Vagina (tissue), 2 donors: Measurements from ENCODE around the gene TANGO6. TPM values are rescaled to one million over a fixed set of nuclear protein-coding genes. Genes with fewer than 3 reads are reported as not detected.

ENCODE experiments used
- DNase-seq, 2 donors: peaks; one replicate each; pipeline ENCODE4 v3.0.0-alpha.2; 2017; ENCODE audit errors: extremely low spot score in 2 of 2
- H3K27ac ChIP-seq: fragments of 200-600 bp; sonication (generic); one replicate; pipeline ENCODE4 v1.5.1; 2019
- H3K27me3 ChIP-seq: fragments of 200-600 bp; sonication (generic); one replicate; pipeline ENCODE4 v1.5.1; 2019
- H3K36me3 ChIP-seq, 2 donors: fragments of 200-600 bp; sonication (generic); one replicate each; pipeline ENCODE4 v1.5.1; 2017 to 2019
- H3K4me1 ChIP-seq: fragments of 200-600 bp; sonication (generic); one replicate; pipeline ENCODE4 v1.5.1; 2019
- H3K4me3 ChIP-seq, 2 donors: fragments of 200-600 bp; sonication (generic); 1 replicate in 1 of 2; 2 replicates in 1 of 2; pipeline ENCODE4 v1.5.1; 2016 to 2019
- H3K9me3 ChIP-seq: fragments of 200-600 bp; sonication (generic); one replicate; pipeline ENCODE4 v1.5.1; 2019
- CTCF ChIP-seq, 3 experiments: fragments of 450-650 bp in 2 of 3; fragments of 200-600 bp in 1 of 3; sonication (generic) in 1 of 3; IDR thresholded peaks; one replicate each; pipeline ENCODE4 v1.5.1; 2017 to 2019; ENCODE audit warnings: antibody characterized with exemption in 3 of 3, mild to moderate bottlenecking in 2 of 3, moderate library complexity in 2 of 3
- POLR2A ChIP-seq, 2 donors: fragments of 450-650 bp; IDR thresholded peaks; one replicate each; pipeline ENCODE4 v1.6.1; 2017; ENCODE audit warnings: antibody characterized with exemption in 2 of 2, mild to moderate bottlenecking in 2 of 2, moderate library complexity in 2 of 2
- POLR2AphosphoS5 ChIP-seq, 2 donors: sonication (generic); formaldehyde crosslinking; IDR thresholded peaks; one replicate each; pipeline ENCODE4 v1.9.0; 2017; ENCODE audit warnings: antibody characterized with exemption in 2 of 2, mild to moderate bottlenecking in 2 of 2, low read depth in 1 of 2; ENCODE audit not compliant: insufficient read depth in 1 of 2
- intact Hi-C: fragments of 100-400 bp; cut with DNase I; formaldehyde crosslinking; loops from one replicate; pipeline ENCODE4 v1.15.1; 2023
- total RNA-seq: library from RNA; depleted of rRNA; stranded (reverse); fragments of >200 nt; gene quantifications from one replicate; pipeline ENCODE4 v1.2.3, GENCODE V29; 2016

Gene TANGO6
- total RNA-seq, 1 donor from 2014 or later: 21.9 TPM

DNA sequence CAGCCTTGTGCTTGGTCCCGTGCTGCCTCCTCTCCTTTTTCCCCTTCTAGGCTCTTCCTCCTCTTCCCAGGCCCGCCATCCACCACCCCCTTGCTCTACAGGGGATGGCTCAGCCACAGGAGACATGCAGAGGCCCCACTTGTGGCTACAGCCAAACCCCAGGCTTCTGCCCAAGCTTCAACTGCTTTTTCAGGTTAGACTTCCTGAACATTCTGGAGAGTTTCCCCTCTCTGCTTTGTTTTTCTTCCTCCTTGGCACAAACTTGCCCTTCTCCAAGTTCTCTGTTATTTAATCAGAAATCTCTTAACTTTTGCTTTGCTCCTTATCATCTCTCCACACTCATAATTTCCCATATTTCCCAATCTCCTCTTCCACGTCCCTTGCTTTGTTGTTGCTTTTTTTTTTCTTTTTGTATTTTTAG is 243.8 kb downstream of the TANGO6 start:
- Histone ChIP-seq H3K4me3 (no peak overlapping the region), H3K36me3 (no peaks in the 10 kb centered on the region), H3K9me3 (no peaks in the 10 kb centered on the region), H3K27me3 (no peaks in the 10 kb centered on the region), H3K27ac (no peak overlapping the region), H3K4me1 (peaks cover 9% of the 10 kb centered on the region)
- no peak for DNase-seq
- no peak for TF ChIP-seq POLR2AphosphoS5 (IDR thresholded peaks at IDR 0.05; ENCODE audit: insufficient read depth in 1 of 2, low read depth in 1 of 2)
- TF ChIP-seq POLR2A (IDR thresholded peaks at IDR 0.05): no peak
- no peak for TF ChIP-seq CTCF (IDR thresholded peaks at IDR 0.05)
- intact Hi-C loops: no loop called here

DNA sequence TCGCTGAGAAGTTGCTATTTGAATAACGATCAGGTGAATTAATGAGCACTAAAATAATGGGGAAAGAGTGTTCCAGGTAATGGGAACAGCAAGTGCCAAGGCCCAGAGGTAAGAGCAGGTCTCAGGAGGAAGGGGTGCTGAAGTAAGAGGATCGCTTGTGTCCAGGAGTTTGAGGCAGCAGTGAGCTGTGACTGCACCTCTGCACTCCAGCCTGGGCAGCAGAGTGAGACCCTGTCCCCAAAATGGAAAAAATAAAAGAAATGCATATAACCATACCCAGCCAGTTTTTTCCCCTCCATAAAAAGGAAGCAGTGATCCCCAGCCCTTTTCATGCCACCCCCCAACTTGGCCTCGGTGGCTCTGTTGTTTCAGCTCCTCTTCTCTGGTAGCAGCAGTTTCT is 245.4 kb downstream of the TANGO6 start:
- Histone ChIP-seq H3K9me3 (no peaks in the 10 kb centered on the region), H3K27ac (no peak overlapping the region), H3K27me3 (no peaks in the 10 kb centered on the region), H3K4me3 (no peak overlapping the region), H3K4me1 (peaks cover 9% of the 10 kb centered on the region), H3K36me3 (no peaks in the 10 kb centered on the region)
- intact Hi-C loops: no loop called here
- DNase-seq: no peak
- TF ChIP-seq CTCF (IDR thresholded peaks at IDR 0.05) (no peak), POLR2AphosphoS5 (IDR thresholded peaks at IDR 0.05; ENCODE audit: insufficient read depth in 1 of 2, low read depth in 1 of 2) (no peak), POLR2A (IDR thresholded peaks at IDR 0.05) (no peak)

DNA sequence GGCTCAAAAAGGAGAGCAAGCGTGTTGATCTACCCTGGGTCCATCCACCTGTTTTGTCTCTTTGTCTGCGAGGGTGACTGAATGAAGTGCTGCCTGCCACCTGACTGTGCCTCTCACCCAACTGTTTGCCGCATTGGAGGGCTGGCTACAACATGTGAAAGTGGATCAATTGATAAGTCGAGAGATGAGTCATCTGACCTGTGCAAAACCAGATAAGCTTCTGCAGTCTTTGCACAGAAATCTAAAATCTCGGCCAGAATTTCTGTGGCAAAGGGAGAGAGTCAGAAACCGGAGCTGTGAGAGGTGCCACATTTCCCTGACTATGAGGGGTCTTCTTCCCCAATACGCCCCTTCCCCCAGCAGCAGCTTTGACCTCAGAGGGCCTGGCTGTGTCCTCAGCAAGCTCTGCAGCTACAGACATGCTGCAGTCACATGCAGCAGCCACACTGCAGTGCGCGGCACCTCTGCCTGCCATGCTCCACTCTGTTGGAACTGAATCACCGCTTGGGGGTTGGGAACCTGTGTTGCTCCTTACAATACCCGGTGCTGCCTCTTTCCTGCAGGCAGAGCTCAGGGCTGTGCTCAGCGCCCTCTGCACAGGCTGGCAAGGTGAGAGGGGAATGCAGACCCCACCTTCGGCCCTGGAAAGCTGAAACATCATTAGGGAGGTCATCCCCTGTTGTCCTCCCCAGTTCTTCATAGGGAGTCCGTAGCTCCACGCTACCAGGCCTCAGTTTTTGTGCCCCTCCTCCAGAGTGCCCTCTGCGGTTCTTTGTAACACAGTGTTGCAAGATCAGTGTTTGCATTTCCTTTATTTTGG is 246.0 kb downstream of the TANGO6 start:
- no peaks in the 10 kb centered on the region for H3K36me3 ChIP-seq
- intact Hi-C loops: no loop called here
- H3K27me3 ChIP-seq: no peaks in the 10 kb centered on the region
- no peak for TF ChIP-seq POLR2AphosphoS5 (IDR thresholded peaks at IDR 0.05; ENCODE audit: insufficient read depth in 1 of 2, low read depth in 1 of 2)
- H3K4me3 ChIP-seq: no peak overlapping the region
- H3K9me3 ChIP-seq: no peaks in the 10 kb centered on the region
- no peak overlapping the region for H3K27ac ChIP-seq
- no peak for DNase-seq
- H3K4me1 ChIP-seq: peaks cover 9% of the 10 kb centered on the region

DNA sequence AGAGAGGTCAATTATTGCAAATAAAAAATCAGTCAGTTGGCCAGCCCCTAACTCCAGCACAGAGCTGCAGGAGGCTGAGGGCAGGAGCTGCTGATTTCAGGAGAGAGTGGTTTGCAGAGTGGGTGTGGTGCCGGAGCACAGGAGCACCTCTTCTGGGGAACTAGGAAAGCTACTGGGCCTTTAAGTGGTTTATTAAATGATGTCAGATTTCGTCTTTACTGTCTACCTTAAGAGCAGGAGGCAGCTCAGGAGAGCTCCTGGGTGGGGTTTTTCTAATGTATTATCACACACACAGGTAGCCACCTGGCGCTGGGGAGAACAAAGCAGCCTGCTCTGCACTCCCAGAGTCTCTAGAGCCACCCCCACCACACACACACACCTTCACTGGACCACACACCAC is 250.6 kb downstream of the TANGO6 start:
- Histone ChIP-seq H3K27ac (no peak overlapping the region), H3K4me3 (no peak overlapping the region), H3K9me3 (no peaks in the 10 kb centered on the region), H3K4me1 (peaks cover 9% of the 10 kb centered on the region), H3K27me3 (no peaks in the 10 kb centered on the region), H3K36me3 (no peaks in the 10 kb centered on the region)
- intact Hi-C loops: no loop called here
- TF ChIP-seq CTCF (IDR thresholded peaks at IDR 0.05): no peak
- no peak for TF ChIP-seq POLR2AphosphoS5 (IDR thresholded peaks at IDR 0.05; ENCODE audit: insufficient read depth in 1 of 2, low read depth in 1 of 2)
- TF ChIP-seq POLR2A (IDR thresholded peaks at IDR 0.05): no peak
- DNase-seq: no peak

- Histone ChIP-seq H3K36me3 (no peaks in the 10 kb centered on the region), H3K4me1 (peaks cover 6% of the 10 kb centered on the region), H3K9me3 (no peaks in the 10 kb centered on the region), H3K27ac (no peak overlapping the region), H3K4me3 (no peak overlapping the region), H3K27me3 (no peaks in the 10 kb centered on the region)
- TF ChIP-seq CTCF (IDR thresholded peaks at IDR 0.05) (no peak), POLR2AphosphoS5 (IDR thresholded peaks at IDR 0.05; ENCODE audit: insufficient read depth in 1 of 2, low read depth in 1 of 2) (no peak), POLR2A (IDR thresholded peaks at IDR 0.05) (no peak)
- no peak for DNase-seq
- intact Hi-C loops: no loop called here
Observed at GRCh38 chr16:69094501-69094900, 251.2 kb downstream of the TANGO6 start.
